GM12878 (cell line): ENCODE measurements around the gene NRP2. TPM values are rescaled to one million over a fixed set of nuclear protein-coding genes. Genes with fewer than 3 reads are reported as not detected.

Source experiments
- ATAC-seq: fragments of 200-7000 bp; cut with Tn5 transposase; 3 replicates; pipeline ENCODE4 v1.9.1; 2020; ENCODE audit warnings: mild to moderate bottlenecking, moderate library complexity
- BruUV-seq: library from RNA; stranded (reverse); fragments of 400-500 nt; replicated peaks from 2 replicates; lab custom pipeline; 2021; lab: Mats Ljungman, UMichigan
- CTCF ChIA-PET: fragments of 300-600 bp; sonication (Branson Sonifier 250); formaldehyde crosslinking; extraction: SDS; loops from one replicate; lab custom pipeline; 2021; ENCODE audit warnings: inconsistent platforms; lab: Yijun Ruan, JAX
- POLR2A ChIA-PET: fragments of 350-600 bp; formaldehyde crosslinking; extraction: SDS; loops from one replicate; lab custom pipeline; 2021; ENCODE audit warnings: inconsistent platforms; lab: Charles Lee
- RAD21 ChIA-PET: fragments of 300-600 bp; sonication (Branson Sonifier 250); formaldehyde crosslinking; loops from one replicate; lab custom pipeline; 2023; ENCODE audit warnings: antibody characterized with exemption; ENCODE audit not compliant: unreplicated experiment; lab: Charles Lee
- SMC1A ChIA-PET: fragments of 300-600 bp; sonication (Branson Sonifier 250); formaldehyde crosslinking; loops from one replicate; lab custom pipeline; 2023; ENCODE audit not compliant: unreplicated experiment, uncharacterized antibody; lab: Charles Lee
- DNase-seq: peaks from one replicate; pipeline ENCODE4 v3.0.0-alpha.2; 2011; ENCODE audit warnings: low read depth, low spot score
- FAIRE-seq: peaks from 3 replicates; lab custom pipeline; 2011; peaks lifted over from hg19 to GRCh38; lab: Jason Lieb, UNC
- H2AFZ ChIP-seq: 2 replicates; pipeline ENCODE4 v1.6.0; 2011; ENCODE audit warnings: low read depth, low read length, control low read depth; ENCODE audit not compliant: control insufficient read depth
- H3K27ac ChIP-seq: 2 replicates; pipeline ENCODE4 v1.5.1; 2011; ENCODE audit warnings: control low read depth; ENCODE audit not compliant: control insufficient read depth, insufficient read depth
- H3K27me3 ChIP-seq, 2 experiments: replicated peaks in 1 of 2; 2 replicates each; pipeline versions ENCODE4 v1.6.0 to v1.6.1; 2011; ENCODE audit warnings: low read length in 1 of 2; ENCODE audit not compliant: control insufficient read depth in 2 of 2, insufficient read depth in 2 of 2
- H3K36me3 ChIP-seq, 2 experiments: 2 replicates each; pipeline ENCODE4 v1.5.1; 2011; ENCODE audit warnings: low read length in 1 of 2; ENCODE audit not compliant: control insufficient read depth in 2 of 2, insufficient read depth in 2 of 2
- H3K4me1 ChIP-seq: 2 replicates; pipeline ENCODE4 v1.6.1; 2011; ENCODE audit warnings: mild to moderate bottlenecking, low read length, moderate library complexity, mixed read lengths; ENCODE audit not compliant: control insufficient read depth, insufficient read depth
- H3K4me2 ChIP-seq: 2 replicates; pipeline ENCODE4 v1.6.0; 2011; ENCODE audit warnings: control low read depth; ENCODE audit not compliant: control insufficient read depth, insufficient read depth
- H3K4me3 ChIP-seq: fragments of 200-600 bp; sonication (generic); 2 replicates; pipeline ENCODE4 v1.5.1; 2016
- H3K79me2 ChIP-seq: 2 replicates; pipeline ENCODE4 v1.6.0; 2011; ENCODE audit warnings: low read length; ENCODE audit not compliant: control insufficient read depth, insufficient read depth
- H3K9ac ChIP-seq: 2 replicates; pipeline ENCODE4 v1.8.0; 2011; ENCODE audit warnings: low read length, control low read depth, mixed read lengths; ENCODE audit not compliant: control insufficient read depth, insufficient read depth
- H3K9me3 ChIP-seq: replicated peaks from 3 replicates; pipeline ENCODE4 v1.5.1; 2011; ENCODE audit warnings: mild to moderate bottlenecking, low read length; ENCODE audit not compliant: control insufficient read depth, insufficient read depth
- H4K20me1 ChIP-seq: 2 replicates; pipeline ENCODE4 v1.6.0; 2011; ENCODE audit not compliant: control insufficient read depth, insufficient read depth
- BRCA1 ChIP-seq: IDR thresholded peaks from 2 replicates; pipeline ENCODE4 v1.6.1; 2011; ENCODE audit warnings: low read depth, low read length, improper control_type of control experiment
- ESRRA ChIP-seq: IDR thresholded peaks from 2 replicates; pipeline ENCODE4 v1.6.1; 2012; ENCODE audit warnings: mild to moderate bottlenecking, low read length, improper control_type of control experiment
- NFYB ChIP-seq: IDR thresholded peaks from 2 replicates; pipeline ENCODE4 v1.6.1; 2011; ENCODE audit warnings: low read depth, mild to moderate bottlenecking, low read length, improper control_type of control experiment, moderate library complexity; ENCODE audit not compliant: insufficient read depth
- NR2C1 ChIP-seq: fragments of 450-650 bp; IDR thresholded peaks from 2 replicates; pipeline ENCODE4 v1.6.1; 2017; ENCODE audit warnings: antibody characterized with exemption, mild to moderate bottlenecking, moderate library complexity
- RFX5 ChIP-seq: IDR thresholded peaks from 2 replicates; pipeline ENCODE4 v1.6.1; 2011; ENCODE audit warnings: low read depth, low read length, improper control_type of control experiment
- TARDBP ChIP-seq: IDR thresholded peaks from 2 replicates; pipeline ENCODE4 v1.6.1; 2016; ENCODE audit warnings: borderline replicate concordance
- WGBS: methylation state at CpG from one replicate; pipeline ENCODE4 v1.1.6; 2016; ENCODE audit warnings: low lambda C conversion rate; ENCODE audit not compliant: insufficient replicate concordance, insufficient coverage; ENCODE audit errors: missing lambda C conversion rate; 5-methylcytosine and 5-hydroxymethylcytosine counted together
- in situ Hi-C: fragments of 300-500 bp; cut with MboI; formaldehyde crosslinking; loops from 9 replicates; pipeline ENCODE4 v1.14.3; 2018; ENCODE audit warnings: mixed read lengths
- intact Hi-C: fragments of 100-400 bp; cut with micrococcal nuclease; formaldehyde crosslinking; loops from one replicate; pipeline ENCODE4 v1.14.2; 2022; ENCODE audit not compliant: unreplicated experiment
- polyA plus RNA-seq, 11 experiments: library from polyadenylated mRNA; depleted of rRNA in 4 of 11; unstranded in 6 of 11; stranded (reverse) in 5 of 11; fragments of >200 nt; fragmentation: Nextera tagmentation in 4 of 11; fragmentation: Illumina TruSeq in 1 of 11; extraction: Ambion mirVana in 4 of 11; extraction: Trizol in 1 of 11; gene quantifications; 1 replicate in 1 of 11; 2 replicates in 10 of 11; pipeline versions ENCODE4 v1.2.1 to v1.2.3, GENCODE V29; 2011 to 2016; ENCODE audit warnings: inconsistent platforms in 2 of 11, missing spikeins in 2 of 11, low read depth in 1 of 11
- total RNA-seq, 4 experiments: library from RNA; depleted of rRNA in 3 of 4; stranded (reverse); fragments of >200 nt in 3 of 4; fragmentation: Illumina TruSeq in 1 of 4; extraction: Trizol in 1 of 4; gene quantifications; 2 replicates each; pipeline versions ENCODE4 v1.2.1 to v1.2.3, GENCODE V29; 2013 to 2021

Gene NRP2
- total and polyA plus RNA-seq, 10 of the 15 experiments (the other 5 are each of a cell fraction or from before 2014, with no cell fraction given), result 0.06 to 1.2 (median 0.46) TPM

- Histone ChIP-seq H2AFZ (no peak overlapping the region), H3K36me3 (no peaks in the 10 kb centered on the region), H3K27ac (no peak overlapping the region), H3K9me3 (no peaks in the 10 kb centered on the region), H3K4me1 (no peaks in the 10 kb centered on the region), H3K27me3 (no peaks in the 10 kb centered on the region; a peak in 2 of 4 replicates), H3K4me3 (no peak overlapping the region), H3K9ac (no peak overlapping the region), H4K20me1 (no peaks in the 10 kb centered on the region), H3K4me2 (no peak overlapping the region), H3K79me2 (no peaks in the 10 kb centered on the region)
- ATAC-seq (no peak), FAIRE-seq (no peak), DNase-seq (no peak)
- 0% methylated on average over 3 of the region's 3 CpGs for WGBS
- TF ChIP-seq ESRRA (no peak), BRCA1 (no peak), NFYB (no peak), TARDBP (no peak), RFX5 (no peak), NR2C1 (no peak)
- SMC1A ChIA-PET, result no interaction called here
- BruUV-seq, result no TSS peak
- in situ Hi-C loops, result no loop called here
- intact Hi-C loops, result no loop called here
- POLR2A ChIA-PET, result no interaction called here
- RAD21 ChIA-PET, result no interaction called here
- CTCF ChIA-PET, result interaction anchor here (0.9 kb wide), 1 partner anchor 70 kb away, joined by 3 read pairs; no protein-coding TSS in a partner anchor
Measured at GRCh38 chr2:205845446-205845845, 163.1 kb downstream of the NRP2 start.
